Prostate gland (tissue), 2 donors: ENCODE results near the gene NOX5. TPM values are rescaled to one million over a fixed set of nuclear protein-coding genes. Genes with fewer than 3 reads are reported as not detected.

Experiments used
- DNase-seq: peaks from one replicate; pipeline ENCODE4 v3.0.0-alpha.2; 2019; ENCODE audit warnings: low spot score
- H3K27ac ChIP-seq, 2 donors: fragments of 200-600 bp; sonication (generic); 2 replicates each; pipeline ENCODE4 v1.5.1; 2017 to 2019
- H3K27me3 ChIP-seq: fragments of 200-600 bp; sonication (generic); replicated peaks from 2 replicates; pipeline ENCODE4 v1.5.1; 2019; ENCODE audit not compliant: insufficient read depth
- H3K36me3 ChIP-seq, 2 donors: fragments of 200-600 bp; sonication (generic); 1 replicate in 1 of 2; 2 replicates in 1 of 2; pipeline versions ENCODE4 v1.5.1 to v1.8.1; 2017 to 2019
- H3K4me1 ChIP-seq: fragments of 200-600 bp; sonication (generic); replicated peaks from 2 replicates; pipeline ENCODE4 v1.5.1; 2019
- H3K4me3 ChIP-seq, 2 donors: fragments of 200-600 bp; sonication (generic); 2 replicates each; pipeline ENCODE4 v1.5.1; 2017 to 2019
- H3K9me3 ChIP-seq: fragments of 200-600 bp; sonication (generic); 2 replicates; pipeline ENCODE4 v1.5.1; 2017
- CTCF ChIP-seq, 4 experiments: fragments of 200-600 bp in 2 of 4; fragments of 450-650 bp in 2 of 4; sonication (generic) in 2 of 4; IDR thresholded peaks; 1 replicate in 3 of 4; 2 replicates in 1 of 4; pipeline ENCODE4 v1.5.1; 2016 to 2019; ENCODE audit warnings: antibody characterized with exemption in 4 of 4, mild to moderate bottlenecking in 2 of 4, moderate library complexity in 2 of 4
- POLR2A ChIP-seq: fragments of 450-650 bp; IDR thresholded peaks from one replicate; pipeline ENCODE4 v1.6.1; 2016; ENCODE audit warnings: antibody characterized with exemption, mild to moderate bottlenecking
- POLR2AphosphoS5 ChIP-seq: sonication (generic); formaldehyde crosslinking; IDR thresholded peaks from one replicate; pipeline ENCODE4 v1.6.1; 2017; ENCODE audit warnings: antibody characterized with exemption
- WGBS: methylation state at CpG from one replicate; pipeline ENCODE4 v1.1.5; 2018; 5-methylcytosine and 5-hydroxymethylcytosine counted together
- intact Hi-C: fragments of 100-400 bp; cut with DNase I; formaldehyde crosslinking; loops from one replicate; pipeline ENCODE4 v1.14.2; 2022
- total RNA-seq, 2 donors: library from RNA; depleted of rRNA; stranded (reverse); fragments of >200 nt; gene quantifications; one replicate each; pipeline ENCODE4 v1.1.0, GENCODE V29; 2016

Gene NOX5
- total RNA-seq, 2 donors from 2014 or later: 0.05 to 5.8 TPM

GRCh38 chr15:69094124-69094921 lies 79.8 kb downstream of the NOX5 start:
- no peaks in the 10 kb centered on the region for H3K9me3 ChIP-seq
- no peaks in the 10 kb centered on the region for H3K36me3 ChIP-seq
- 65% methylated on average over 8 of the region's 8 CpGs for WGBS
- H3K27ac ChIP-seq: no peak overlapping the region
- no peaks in the 10 kb centered on the region for H3K4me1 ChIP-seq
- no peaks in the 10 kb centered on the region for H3K27me3 ChIP-seq
- no peak overlapping the region for H3K4me3 ChIP-seq
- TF ChIP-seq POLR2A: no peak
- TF ChIP-seq POLR2AphosphoS5: no peak
- no peak for TF ChIP-seq CTCF (IDR thresholded peaks at IDR 0.05)
- intact Hi-C loops: no loop called here
- DNase-seq: no peak

GRCh38 chr15:69095274-69095673 lies 80.8 kb downstream of the NOX5 start:
- H3K4me3 ChIP-seq: no peak overlapping the region
- no peaks in the 10 kb centered on the region for H3K4me1 ChIP-seq
- no peak overlapping the region for H3K27ac ChIP-seq
- 95% methylated on average over 1 of the region's 1 CpG for WGBS
- intact Hi-C loops: no loop called here
- H3K27me3 ChIP-seq: no peaks in the 10 kb centered on the region
- no peaks in the 10 kb centered on the region for H3K36me3 ChIP-seq
- no peak for TF ChIP-seq POLR2AphosphoS5
- TF ChIP-seq CTCF (IDR thresholded peaks at IDR 0.05): no peak
- no peak for TF ChIP-seq POLR2A
- no peak for DNase-seq
- no peaks in the 10 kb centered on the region for H3K9me3 ChIP-seq

DNA sequence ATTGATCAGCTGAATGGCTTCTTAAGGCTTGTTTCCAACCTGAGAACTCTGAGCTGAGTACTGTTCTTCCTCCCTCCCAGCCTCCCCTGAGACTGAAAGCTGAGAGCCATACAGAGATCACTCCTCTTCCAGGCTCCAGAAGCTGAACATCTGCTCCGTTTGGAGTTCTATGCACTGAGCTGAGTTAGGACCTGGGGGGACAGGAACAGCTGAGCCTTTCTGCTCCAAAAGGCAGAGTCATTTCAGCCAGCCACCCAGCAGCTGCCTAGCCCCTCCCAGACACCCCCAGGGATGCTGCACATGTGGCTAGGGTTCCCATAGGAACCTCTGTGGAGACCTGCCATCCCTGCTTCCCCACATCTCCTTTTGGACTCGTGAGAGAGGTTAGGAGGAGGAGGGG lies 81.7 kb downstream of the NOX5 start:
- Histone ChIP-seq H3K27ac (no peak overlapping the region), H3K4me3 (no peak overlapping the region), H3K4me1 (no peaks in the 10 kb centered on the region), H3K27me3 (no peaks in the 10 kb centered on the region), H3K36me3 (no peaks in the 10 kb centered on the region), H3K9me3 (no peaks in the 10 kb centered on the region)
- intact Hi-C loops: no loop called here
- TF ChIP-seq POLR2A (no peak), CTCF (IDR thresholded peaks at IDR 0.05) (no peak), POLR2AphosphoS5 (no peak)
- no peak for DNase-seq
- WGBS: 58% methylated on average over 2 of the region's 2 CpGs

- intact Hi-C loops: no loop called here
These were observed 82.1 kb downstream of the NOX5 start for GRCh38 chr15:69096626-69097025.

More at GRCh38 chr15:69096626-69097025, 82.1 kb downstream of the NOX5 start:
- Histone ChIP-seq H3K4me3 (no peak overlapping the region), H3K27me3 (no peaks in the 10 kb centered on the region), H3K27ac (no peak overlapping the region), H3K9me3 (no peaks in the 10 kb centered on the region), H3K4me1 (no peaks in the 10 kb centered on the region), H3K36me3 (no peaks in the 10 kb centered on the region)
- 91% methylated on average over 2 of the region's 2 CpGs for WGBS
- no peak for DNase-seq
- TF ChIP-seq POLR2A (no peak), POLR2AphosphoS5 (no peak), CTCF (IDR thresholded peaks at IDR 0.05) (no peak)
